Panc1 (cell line): ENCODE results near the gene EXOC6B. TPM values are rescaled to one million over a fixed set of nuclear protein-coding genes. Genes with fewer than 3 reads are reported as not detected.
A peak's percentile ranks its signal among the peaks of the same experiment; 100 is the strongest.

Source experiments
- ATAC-seq: fragments of 200-7000 bp; cut with Tn5 transposase; 2 replicates; pipeline ENCODE4 v1.9.1; 2020; ENCODE audit warnings: mild to moderate bottlenecking, moderate library complexity
- BruUV-seq: library from RNA; stranded (reverse); fragments of 400-500 nt; replicated peaks from 2 replicates; lab custom pipeline; 2021; lab: Mats Ljungman, UMichigan
- CTCF ChIA-PET: fragments of 300-600 bp; sonication (Branson Sonifier 250); formaldehyde crosslinking; loops from one replicate; lab custom pipeline; 2022; ENCODE audit warnings: antibody characterized with exemption; lab: Charles Lee
- POLR2A ChIA-PET: fragments of 300-600 bp; sonication (Branson Sonifier 250); formaldehyde crosslinking; loops from one replicate; lab custom pipeline; 2022; ENCODE audit warnings: antibody characterized with exemption; lab: Charles Lee
- DNase-seq: peaks from one replicate; pipeline ENCODE4 v3.0.0-alpha.2; 2010; ENCODE audit warnings: low read depth, low spot score
- H3K27ac ChIP-seq: 2 replicates; pipeline ENCODE4 v1.5.1; 2011; ENCODE audit warnings: mild to moderate bottlenecking, low read length, inconsistent platforms
- H3K27me3 ChIP-seq: fragments of 200-500 bp; sonication (Bioruptor generic); 2 replicates; pipeline ENCODE4 v1.6.0; 2014; ENCODE audit warnings: low read length, inconsistent platforms; ENCODE audit not compliant: control insufficient read depth, insufficient read depth
- H3K36me3 ChIP-seq: fragments of 200-500 bp; sonication (Bioruptor generic); 2 replicates; pipeline ENCODE4 v1.5.1; 2014; ENCODE audit warnings: inconsistent platforms, mild to moderate bottlenecking, low read length, moderate library complexity; ENCODE audit not compliant: control insufficient read depth, insufficient read depth
- H3K4me1 ChIP-seq: 2 replicates; pipeline ENCODE4 v1.5.1; 2011; ENCODE audit warnings: inconsistent platforms, mild to moderate bottlenecking, low read length, moderate library complexity; ENCODE audit not compliant: control insufficient read depth, insufficient read depth
- H3K4me3 ChIP-seq, 2 experiments: 2 replicates each; pipeline ENCODE4 v1.5.1; 2011 to 2012; ENCODE audit warnings: low read depth in 2 of 2, low read length in 2 of 2, mild to moderate bottlenecking in 2 of 2, inconsistent platforms in 1 of 2, moderate library complexity in 1 of 2
- H3K9me3 ChIP-seq: fragments of 200-500 bp; sonication (Bioruptor generic); 2 replicates; pipeline ENCODE4 v1.5.1; 2014; ENCODE audit warnings: low read depth, mild to moderate bottlenecking, inconsistent platforms, low read length, moderate library complexity; ENCODE audit not compliant: control insufficient read depth, insufficient read depth
- CTCF ChIP-seq: fragments of 450-650 bp; IDR thresholded peaks from 2 replicates; pipeline ENCODE4 v1.5.1; 2017; ENCODE audit warnings: mild to moderate bottlenecking
- POLR2AphosphoS5 ChIP-seq: IDR thresholded peaks from 2 replicates; pipeline ENCODE4 v1.6.1; 2012; ENCODE audit warnings: mild to moderate bottlenecking, low read depth, low read length, moderate library complexity
- SIN3A ChIP-seq: IDR thresholded peaks from 2 replicates; pipeline ENCODE4 v1.6.1; 2012; ENCODE audit warnings: low read depth, mild to moderate bottlenecking, low read length, moderate library complexity, borderline replicate concordance; ENCODE audit not compliant: insufficient read depth
- TCF7L2 ChIP-seq: IDR thresholded peaks from 2 replicates; pipeline ENCODE4 v1.6.1; 2011; ENCODE audit warnings: mild to moderate bottlenecking, low read depth, low read length, inconsistent platforms
- in situ Hi-C: cut with HindIII; loops from 2 replicates; pipeline ENCODE4 v1.10.0; 2016; ENCODE audit warnings: low sequenced_read_pairs, low pct_unique_long_range_greater_than_20kb
- intact Hi-C: fragments of 100-400 bp; cut with micrococcal nuclease; formaldehyde crosslinking; loops from one replicate; pipeline ENCODE4 v1.10.0; 2022; ENCODE audit not compliant: unreplicated experiment
- total RNA-seq: library from RNA; stranded (reverse); gene quantifications from one replicate; pipeline ENCODE4 v1.2.1, GENCODE V29; 2021; ENCODE audit not compliant: unreplicated experiment
- TF ChIP-seq, protein P1 (sequence below), 2 experiments: IDR thresholded peaks; 2 replicates each; pipeline ENCODE4 v1.6.1; 2011 to 2012; ENCODE audit warnings: low read depth in 2 of 2, control low read depth in 1 of 2, low read length in 1 of 2, mild to moderate bottlenecking in 1 of 2, moderate library complexity in 1 of 2; ENCODE audit not compliant: insufficient read depth in 1 of 2

Gene EXOC6B
- total RNA-seq, 1 experiment from 2014 or later, result 23.2 TPM

DNA sequence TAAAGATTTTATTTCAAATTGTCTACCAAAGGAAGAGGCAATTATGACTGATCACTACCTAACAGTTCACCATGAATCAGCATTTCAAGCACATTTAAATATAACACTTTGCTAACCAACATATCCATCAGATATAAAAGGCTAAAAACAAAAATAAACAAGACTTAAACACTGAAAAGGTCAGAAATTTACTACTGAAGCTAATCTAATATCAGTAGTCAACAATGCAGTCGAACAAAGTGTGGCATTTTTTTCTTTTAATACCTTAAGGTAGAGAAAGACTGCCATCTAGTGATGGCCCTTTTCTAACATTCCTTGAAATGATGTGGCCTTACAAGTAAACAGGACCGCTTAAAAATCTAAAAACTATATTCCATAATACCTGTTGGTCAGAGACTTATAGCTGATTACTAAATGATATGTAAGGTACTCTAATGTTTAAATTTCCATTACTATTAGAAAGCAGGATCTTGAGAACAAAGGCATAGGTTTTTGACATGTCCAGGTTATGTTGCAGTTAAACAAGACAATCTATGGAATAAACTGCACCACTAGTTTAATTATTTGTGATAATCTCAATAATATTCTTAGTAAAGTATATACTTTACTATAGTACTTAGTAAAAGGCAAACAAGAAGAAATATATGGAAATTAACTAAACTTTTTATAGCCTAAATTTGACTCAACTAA is 80.0 kb downstream of the EXOC6B start:
- in situ Hi-C loops, result no loop called here
- CTCF ChIA-PET, result interaction anchor here (1.0 kb wide), 2 partner anchors 114 to 117 kb away, joined by 3 read pairs; no protein-coding TSS in a partner anchor
- no TSS peak for BruUV-seq

DNA sequence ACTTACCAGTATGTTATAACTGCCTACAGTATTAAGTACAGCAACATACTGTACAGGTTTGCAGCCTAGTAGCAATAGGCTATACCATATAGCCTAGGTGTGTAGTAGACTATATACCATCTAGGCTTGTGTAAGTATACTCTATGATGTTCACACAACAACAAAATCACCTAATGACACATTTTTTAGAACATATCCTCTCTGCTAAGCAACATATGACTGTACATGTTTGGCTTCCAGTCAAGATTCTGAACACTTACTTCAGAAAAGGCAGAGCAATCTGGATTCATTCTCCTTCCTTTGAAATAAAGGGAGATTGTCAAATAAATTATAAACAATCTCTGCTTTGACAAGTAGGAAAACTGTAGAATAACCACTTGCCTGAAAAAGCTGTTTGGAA is 81.8 kb downstream of the EXOC6B start:
- H3K9me3 ChIP-seq, result no peaks in the 10 kb centered on the region
- ChIA-PET CTCF (no interaction called here), POLR2A (no interaction called here)
- TF ChIP-seq POLR2AphosphoS5 (no peak), SIN3A (no peak), TCF7L2 (no peak), CTCF (no peak)
- TF ChIP-seq, protein P1, sequence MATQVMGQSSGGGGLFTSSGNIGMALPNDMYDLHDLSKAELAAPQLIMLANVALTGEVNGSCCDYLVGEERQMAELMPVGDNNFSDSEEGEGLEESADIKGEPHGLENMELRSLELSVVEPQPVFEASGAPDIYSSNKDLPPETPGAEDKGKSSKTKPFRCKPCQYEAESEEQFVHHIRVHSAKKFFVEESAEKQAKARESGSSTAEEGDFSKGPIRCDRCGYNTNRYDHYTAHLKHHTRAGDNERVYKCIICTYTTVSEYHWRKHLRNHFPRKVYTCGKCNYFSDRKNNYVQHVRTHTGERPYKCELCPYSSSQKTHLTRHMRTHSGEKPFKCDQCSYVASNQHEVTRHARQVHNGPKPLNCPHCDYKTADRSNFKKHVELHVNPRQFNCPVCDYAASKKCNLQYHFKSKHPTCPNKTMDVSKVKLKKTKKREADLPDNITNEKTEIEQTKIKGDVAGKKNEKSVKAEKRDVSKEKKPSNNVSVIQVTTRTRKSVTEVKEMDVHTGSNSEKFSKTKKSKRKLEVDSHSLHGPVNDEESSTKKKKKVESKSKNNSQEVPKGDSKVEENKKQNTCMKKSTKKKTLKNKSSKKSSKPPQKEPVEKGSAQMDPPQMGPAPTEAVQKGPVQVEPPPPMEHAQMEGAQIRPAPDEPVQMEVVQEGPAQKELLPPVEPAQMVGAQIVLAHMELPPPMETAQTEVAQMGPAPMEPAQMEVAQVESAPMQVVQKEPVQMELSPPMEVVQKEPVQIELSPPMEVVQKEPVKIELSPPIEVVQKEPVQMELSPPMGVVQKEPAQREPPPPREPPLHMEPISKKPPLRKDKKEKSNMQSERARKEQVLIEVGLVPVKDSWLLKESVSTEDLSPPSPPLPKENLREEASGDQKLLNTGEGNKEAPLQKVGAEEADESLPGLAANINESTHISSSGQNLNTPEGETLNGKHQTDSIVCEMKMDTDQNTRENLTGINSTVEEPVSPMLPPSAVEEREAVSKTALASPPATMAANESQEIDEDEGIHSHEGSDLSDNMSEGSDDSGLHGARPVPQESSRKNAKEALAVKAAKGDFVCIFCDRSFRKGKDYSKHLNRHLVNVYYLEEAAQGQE (IDR thresholded peaks at IDR 0.05; ENCODE audit: insufficient read depth in 1 of 2, low read depth in 2 of 2, low read length in 1 of 2), result no peak
- no TSS peak for BruUV-seq
- DNase-seq (no peak), ATAC-seq (no peak)
- no peaks in the 10 kb centered on the region; the same call in 1 of the 2 replicates for H3K4me1 ChIP-seq
- in situ Hi-C loops, result no loop called here
- intact Hi-C loops, result loop anchor here (10.0 kb wide), 3 partner anchors 129 to 819 kb away; no protein-coding TSS in a partner anchor
- H3K36me3 ChIP-seq, result no peaks in the 10 kb centered on the region
- H3K4me3 ChIP-seq, result no peak overlapping the region
- no peak overlapping the region for H3K27ac ChIP-seq
- H3K27me3 ChIP-seq, result no peaks in the 10 kb centered on the region

More for the DNA sequence above, 80.0 kb downstream of the EXOC6B start:
- H3K36me3 ChIP-seq, result no peaks in the 10 kb centered on the region
- POLR2A ChIA-PET, result interaction anchor here (0.5 kb wide), 1 partner anchor 532 kb away, joined by 7 read pairs; no protein-coding TSS in a partner anchor
- TF ChIP-seq TCF7L2 (no peak), CTCF (peak; percentile 74; the same call in 1 of the 2 replicates), SIN3A (no peak), POLR2AphosphoS5 (no peak)
- TF ChIP-seq, protein P1 (IDR thresholded peaks at IDR 0.05; ENCODE audit: insufficient read depth in 1 of 2, low read depth in 2 of 2, low read length in 1 of 2), result no peak
- peak overlapping the region; percentile 48; the same call in 1 of the 2 replicates for H3K27ac ChIP-seq
- no peaks in the 10 kb centered on the region for H3K9me3 ChIP-seq
- DNase-seq, result peak; percentile 55
- intact Hi-C loops, result loop anchor here (10.0 kb wide), 3 partner anchors 131 to 821 kb away; no protein-coding TSS in a partner anchor
- H3K27me3 ChIP-seq, result no peaks in the 10 kb centered on the region
- no peak for ATAC-seq
- H3K4me3 ChIP-seq, result no peak overlapping the region
- H3K4me1 ChIP-seq, result no peaks in the 10 kb centered on the region; the same call in 1 of the 2 replicates
